ENCODE measurements around the gene BROX. TPM values are rescaled to one million over a fixed set of nuclear protein-coding genes. Genes with fewer than 3 reads are reported as not detected.

Gene BROX
- total RNA-seq, 2 donors from 2014 or later, result 22.8 to 26.3 TPM

- Histone ChIP-seq H3K4me3 (ENCODE audit: low read length) (no peak overlapping the region), H3K9ac (ENCODE audit: extremely low read depth, low read length, poor library complexity, severe bottlenecking) (no peak overlapping the region), H3K27me3 (ENCODE audit: control insufficient read depth, insufficient read depth, low read length, poor library complexity, severe bottlenecking) (no peaks in the 10 kb centered on the region), H3K9me3 (ENCODE audit: control insufficient read depth, low read length) (no peaks in the 10 kb centered on the region), H3K36me3 (ENCODE audit: control insufficient read depth, insufficient read depth, low read length) (no peaks in the 10 kb centered on the region), H3K4me1 (ENCODE audit: control insufficient read depth, insufficient read depth, low read length) (no peaks in the 10 kb centered on the region), H3K27ac (ENCODE audit: low read depth, low read length) (no peak overlapping the region)
- Mint-ChIP-seq H3K27me3 (ENCODE audit: insufficient read depth) (peaks cover 24% of the 10 kb centered on the region), H3K36me3 (ENCODE audit: low read depth) (no peaks in the 10 kb centered on the region), H3K9me3 (no peaks in the 10 kb centered on the region), H3K4me1 (peaks cover 2% of the 10 kb centered on the region), H3K27ac (no peak overlapping the region), H3K4me3 (no peak overlapping the region)
- no peak for DNase-seq
- no peak for TF ChIP-seq CTCF (conservative IDR thresholded peaks at IDR 0.05)
- 71 to 87% methylated on average over 3 of the region's 4 CpGs for WGBS, 2 experiments (ENCODE audit: insufficient coverage in 1 of 2, insufficient read length in 1 of 2)
These were observed 68.9 kb downstream of the BROX start for GRCh38 chr1:222781251-222781650.

- Histone ChIP-seq H3K4me1 (ENCODE audit: control insufficient read depth, insufficient read depth, low read length) (no peaks in the 10 kb centered on the region), H3K9ac (ENCODE audit: extremely low read depth, low read length, poor library complexity, severe bottlenecking) (no peak overlapping the region), H3K36me3 (ENCODE audit: control insufficient read depth, insufficient read depth, low read length) (no peaks in the 10 kb centered on the region), H3K27ac (ENCODE audit: low read depth, low read length) (no peak overlapping the region), H3K27me3 (ENCODE audit: control insufficient read depth, insufficient read depth, low read length, poor library complexity, severe bottlenecking) (no peaks in the 10 kb centered on the region), H3K4me3 (ENCODE audit: low read length) (no peak overlapping the region), H3K9me3 (ENCODE audit: control insufficient read depth, low read length) (no peaks in the 10 kb centered on the region)
- Mint-ChIP-seq H3K4me3 (no peak overlapping the region), H3K9me3 (no peaks in the 10 kb centered on the region), H3K27ac (no peak overlapping the region), H3K4me1 (peaks cover 2% of the 10 kb centered on the region), H3K36me3 (ENCODE audit: low read depth) (no peaks in the 10 kb centered on the region), H3K27me3 (ENCODE audit: insufficient read depth) (peaks cover 21% of the 10 kb centered on the region)
- no peak for DNase-seq
- no peak for TF ChIP-seq CTCF (conservative IDR thresholded peaks at IDR 0.05)
These were observed 70.7 kb downstream of the BROX start for GRCh38 chr1:222783051-222783450.

GRCh38 chr1:222784371-222784770, 72.0 kb downstream of the BROX start:
- H3K27ac Mint-ChIP-seq, result no peak overlapping the region

More at GRCh38 chr1:222784371-222784770, 72.0 kb downstream of the BROX start:
- Mint-ChIP-seq H3K4me1 (peaks cover 2% of the 10 kb centered on the region), H3K27me3 (ENCODE audit: insufficient read depth) (peaks cover 21% of the 10 kb centered on the region), H3K36me3 (ENCODE audit: low read depth) (no peaks in the 10 kb centered on the region), H3K9me3 (no peaks in the 10 kb centered on the region), H3K4me3 (no peak overlapping the region)
- no peak overlapping the region for H3K4me3 ChIP-seq (ENCODE audit: low read length)
- H3K9me3 ChIP-seq (ENCODE audit: control insufficient read depth, low read length), result no peaks in the 10 kb centered on the region
- DNase-seq, result no peak
- no peaks in the 10 kb centered on the region for H3K4me1 ChIP-seq (ENCODE audit: control insufficient read depth, insufficient read depth, low read length)
- H3K36me3 ChIP-seq (ENCODE audit: control insufficient read depth, insufficient read depth, low read length), result no peaks in the 10 kb centered on the region
- H3K9ac ChIP-seq (ENCODE audit: extremely low read depth, low read length, poor library complexity, severe bottlenecking), result no peak overlapping the region
- TF ChIP-seq CTCF (conservative IDR thresholded peaks at IDR 0.05), result no peak
- WGBS, 2 experiments (ENCODE audit: insufficient coverage in 1 of 2, insufficient read length in 1 of 2), result 61 to 66% methylated on average over 2 to 3 of the region's 3 CpGs
- no peaks in the 10 kb centered on the region for H3K27me3 ChIP-seq (ENCODE audit: control insufficient read depth, insufficient read depth, low read length, poor library complexity, severe bottlenecking)
- H3K27ac ChIP-seq (ENCODE audit: low read depth, low read length), result no peak overlapping the region

Other genes with a start within 250 kb of the BROX start
- 1 to 10 TPM in 1 of 2 donors, under 1 TPM in 1; 0.49 to 1.6 TPM for gene HHIPL2, start 164.5 kb upstream of the BROX start, total RNA-seq
- 10 to 100 TPM; 16.2 to 24.9 TPM for gene TAF1A, start 122.6 kb upstream of the BROX start, total RNA-seq
- gene MIA3, start 94.5 kb upstream of the BROX start, total RNA-seq, result 10 to 100 TPM; 69.9 to 76.8 TPM
- 100 to 1,000 TPM; 129 to 136 TPM for gene AIDA, start 73 bp upstream of the BROX start, total RNA-seq
- not detected for gene FAM177B, start 24.6 kb downstream of the BROX start, total RNA-seq
- gene DISP1, start 102.5 kb downstream of the BROX start, total RNA-seq, result 1 to 10 TPM; 6.1 to 7.5 TPM